Activated CD4-positive, alpha-beta memory T cell treated with anti-CD3 and anti-CD28 coated beads for 36 hours (primary cell): ENCODE results near the gene FBXO21. TPM values are rescaled to one million over a fixed set of nuclear protein-coding genes. Genes with fewer than 3 reads are reported as not detected.

ENCODE experiments used
- CTCF ChIA-PET: fragments of 350-600 bp; sonication (Branson Sonifier 250); formaldehyde crosslinking; loops from one replicate; lab custom pipeline; 2021; ENCODE audit warnings: antibody characterized with exemption, inconsistent platforms; lab: Charles Lee
- POLR2A ChIA-PET: fragments of 350-600 bp; sonication (Branson Sonifier 250); formaldehyde crosslinking; loops from one replicate; lab custom pipeline; 2021; ENCODE audit warnings: antibody characterized with exemption; lab: Charles Lee
- DNase-seq: peaks from one replicate; pipeline ENCODE4 v3.0.0-alpha.2; 2020
- H3K27ac Mint-ChIP-seq: one replicate; pipeline ENCODE4 v1.8.0; 2021; ENCODE audit warnings: mixed read lengths
- H3K27me3 Mint-ChIP-seq: one replicate; pipeline ENCODE4 v1.8.0; 2021; ENCODE audit warnings: mixed read lengths
- H3K36me3 Mint-ChIP-seq: one replicate; pipeline ENCODE4 v1.8.0; 2021; ENCODE audit warnings: mixed read lengths
- H3K4me1 Mint-ChIP-seq: one replicate; pipeline ENCODE4 v1.8.0; 2021; ENCODE audit warnings: low read depth, mixed read lengths
- H3K4me3 Mint-ChIP-seq: one replicate; pipeline ENCODE4 v1.8.0; 2021; ENCODE audit warnings: mild to moderate bottlenecking, mixed read lengths
- H3K9me3 Mint-ChIP-seq: one replicate; pipeline ENCODE4 v1.8.0; 2021; ENCODE audit warnings: mixed read lengths
- intact Hi-C: fragments of 100-400 bp; cut with micrococcal nuclease; formaldehyde crosslinking; loops from one replicate; pipeline ENCODE4 v1.15.1; 2023
- total RNA-seq, 2 experiments: library from RNA; stranded (reverse); gene quantifications; one replicate each; pipeline ENCODE4 v1.2.3, GENCODE V29; 2021

FBXO21 gene
- total RNA-seq, 2 experiments from 2014 or later, result 23.3 to 23.7 TPM

- no peak overlapping the region for H3K27ac Mint-ChIP-seq
- DNase-seq, result no peak
- CTCF ChIA-PET, result no interaction called here
- POLR2A ChIA-PET, result no interaction called here
- no peak overlapping the region for H3K4me3 Mint-ChIP-seq
- no peaks in the 10 kb centered on the region for H3K36me3 Mint-ChIP-seq
- H3K4me1 Mint-ChIP-seq, result peaks cover 5% of the 10 kb centered on the region
- peaks cover 10% of the 10 kb centered on the region for H3K9me3 Mint-ChIP-seq
- H3K27me3 Mint-ChIP-seq, result no peaks in the 10 kb centered on the region
- intact Hi-C loops, result no loop called here
Observed at GRCh38 chr12:117125767-117126166, 64.5 kb downstream of the FBXO21 start.

- ChIA-PET CTCF (no interaction called here), POLR2A (interaction anchor here (0.7 kb wide), 1 partner anchor 402 kb away, joined by 3 read pairs; no protein-coding TSS in a partner anchor)
- no peaks in the 10 kb centered on the region for H3K27me3 Mint-ChIP-seq
- no peak overlapping the region for H3K4me3 Mint-ChIP-seq
- peaks cover 5% of the 10 kb centered on the region for H3K4me1 Mint-ChIP-seq
- DNase-seq, result no peak
- H3K36me3 Mint-ChIP-seq, result no peaks in the 10 kb centered on the region
- no peak overlapping the region for H3K27ac Mint-ChIP-seq
- intact Hi-C loops, result no loop called here
- peaks cover 10% of the 10 kb centered on the region for H3K9me3 Mint-ChIP-seq
Observed at GRCh38 chr12:117125272-117125613, 65.0 kb downstream of the FBXO21 start.

- CTCF ChIA-PET, result no interaction called here
- Mint-ChIP-seq H3K36me3 (no peaks in the 10 kb centered on the region), H3K4me3 (no peak overlapping the region), H3K27ac (no peak overlapping the region), H3K4me1 (peaks cover 5% of the 10 kb centered on the region), H3K27me3 (no peaks in the 10 kb centered on the region), H3K9me3 (peaks cover 10% of the 10 kb centered on the region)
- DNase-seq, result no peak
- intact Hi-C loops, result no loop called here
- POLR2A ChIA-PET, result interaction anchor here (0.7 kb wide), 1 partner anchor 401 kb away, joined by 3 read pairs; no protein-coding TSS in a partner anchor
Observed at GRCh38 chr12:117124421-117125271, 65.6 kb downstream of the FBXO21 start.

GRCh38 chr12:117121441-117121840, 68.8 kb downstream of the FBXO21 start:
- Mint-ChIP-seq H3K27ac (no peak overlapping the region), H3K4me1 (peaks cover 5% of the 10 kb centered on the region), H3K9me3 (peaks cover 2% of the 10 kb centered on the region), H3K27me3 (no peaks in the 10 kb centered on the region), H3K36me3 (no peaks in the 10 kb centered on the region), H3K4me3 (no peak overlapping the region)
- ChIA-PET CTCF (interaction anchor here (1.2 to 6.7 kb wide), 3 partner anchors 10 to 416 kb away, joined by 3 to 96 read pairs (median 9); no protein-coding TSS in a partner anchor), POLR2A (no interaction called here)
- intact Hi-C loops, result no loop called here
- DNase-seq, result no peak

- ChIA-PET CTCF (interaction anchor here (0.6 to 6.7 kb wide), 20 partner anchors 9 to 1197 kb away, joined by 3 to 96 read pairs (median 3); no protein-coding TSS in a partner anchor), POLR2A (no interaction called here)
- H3K4me1 Mint-ChIP-seq, result peaks cover 5% of the 10 kb centered on the region
- H3K9me3 Mint-ChIP-seq, result no peaks in the 10 kb centered on the region
- H3K4me3 Mint-ChIP-seq, result no peak overlapping the region
- DNase-seq, result no peak
- intact Hi-C loops, result no loop called here
- H3K27ac Mint-ChIP-seq, result no peak overlapping the region
- H3K36me3 Mint-ChIP-seq, result no peaks in the 10 kb centered on the region
- no peaks in the 10 kb centered on the region for H3K27me3 Mint-ChIP-seq
Observed at GRCh38 chr12:117120787-117121186, 69.5 kb downstream of the FBXO21 start.

GRCh38 chr12:117119592-117120198, 70.6 kb downstream of the FBXO21 start:
- no peak overlapping the region for H3K27ac Mint-ChIP-seq
- intact Hi-C loops, result loop anchor here (1.0 kb wide), 2 partner anchors 94 to 416 kb away; no protein-coding TSS in a partner anchor
- H3K4me3 Mint-ChIP-seq, result no peak overlapping the region
- DNase-seq, result peak; percentile 33
- H3K9me3 Mint-ChIP-seq, result no peaks in the 10 kb centered on the region
- CTCF ChIA-PET, result interaction anchor here (0.6 to 6.7 kb wide), 35 partner anchors 8 to 418 kb away, joined by 3 to 96 read pairs (median 4); partner anchors contain the start of gene TESC
- POLR2A ChIA-PET, result no interaction called here
- H3K4me1 Mint-ChIP-seq, result no peaks in the 10 kb centered on the region
- no peaks in the 10 kb centered on the region for H3K27me3 Mint-ChIP-seq
- no peaks in the 10 kb centered on the region for H3K36me3 Mint-ChIP-seq

- DNase-seq, result no peak
- intact Hi-C loops, result loop anchor here (1.0 kb wide), 2 partner anchors 94 to 416 kb away; no protein-coding TSS in a partner anchor
- CTCF ChIA-PET, result interaction anchor here (0.5 to 6.7 kb wide), 15 partner anchors 9 to 1058 kb away, joined by 3 to 96 read pairs (median 5); partner anchors contain the start of gene TESC
- H3K36me3 Mint-ChIP-seq, result no peaks in the 10 kb centered on the region
- no peaks in the 10 kb centered on the region for H3K9me3 Mint-ChIP-seq
- POLR2A ChIA-PET, result no interaction called here
- no peaks in the 10 kb centered on the region for H3K4me1 Mint-ChIP-seq
- no peak overlapping the region for H3K27ac Mint-ChIP-seq
- H3K4me3 Mint-ChIP-seq, result no peak overlapping the region
- no peaks in the 10 kb centered on the region for H3K27me3 Mint-ChIP-seq
Observed at GRCh38 chr12:117118838-117119591, 71.3 kb downstream of the FBXO21 start.

GRCh38 chr12:117114784-117115183, 75.5 kb downstream of the FBXO21 start:
- ChIA-PET POLR2A (no interaction called here), CTCF (interaction anchor here (0.9 to 1.0 kb wide), 2 partner anchors 17 to 88 kb away, joined by 3 read pairs; no protein-coding TSS in a partner anchor)
- H3K27me3 Mint-ChIP-seq, result no peaks in the 10 kb centered on the region
- no peaks in the 10 kb centered on the region for H3K36me3 Mint-ChIP-seq
- intact Hi-C loops, result no loop called here
- peaks cover 4% of the 10 kb centered on the region for H3K9me3 Mint-ChIP-seq
- H3K4me3 Mint-ChIP-seq, result no peak overlapping the region
- no peak for DNase-seq
- no peaks in the 10 kb centered on the region for H3K4me1 Mint-ChIP-seq
- no peak overlapping the region for H3K27ac Mint-ChIP-seq

GRCh38 chr12:117113231-117113630, 77.0 kb downstream of the FBXO21 start:
- Mint-ChIP-seq H3K27ac (no peak overlapping the region), H3K4me3 (no peak overlapping the region), H3K27me3 (no peaks in the 10 kb centered on the region), H3K9me3 (peaks cover 4% of the 10 kb centered on the region), H3K36me3 (no peaks in the 10 kb centered on the region), H3K4me1 (no peaks in the 10 kb centered on the region)
- CTCF ChIA-PET, result no interaction called here
- POLR2A ChIA-PET, result no interaction called here
- DNase-seq, result no peak
- intact Hi-C loops, result no loop called here

- Mint-ChIP-seq H3K36me3 (no peaks in the 10 kb centered on the region), H3K4me1 (no peaks in the 10 kb centered on the region), H3K27ac (no peak overlapping the region), H3K27me3 (no peaks in the 10 kb centered on the region), H3K4me3 (no peak overlapping the region), H3K9me3 (peaks cover 4% of the 10 kb centered on the region)
- intact Hi-C loops, result no loop called here
- CTCF ChIA-PET, result interaction anchor here (0.6 to 1.4 kb wide), 3 partner anchors 9 to 44 kb away, joined by 3 to 9 read pairs (median 3); no protein-coding TSS in a partner anchor
- POLR2A ChIA-PET, result interaction anchor here (1.1 kb wide), 1 partner anchor 126 kb away, joined by 3 read pairs; no protein-coding TSS in a partner anchor
- DNase-seq, result no peak
Observed at GRCh38 chr12:117111821-117112595, 78.3 kb downstream of the FBXO21 start.

- DNase-seq, result no peak
- POLR2A ChIA-PET, result no interaction called here
- H3K9me3 Mint-ChIP-seq, result peaks cover 4% of the 10 kb centered on the region
Observed at GRCh38 chr12:117111386-117111785, 78.9 kb downstream of the FBXO21 start.

More at GRCh38 chr12:117111386-117111785, 78.9 kb downstream of the FBXO21 start:
- peaks cover under 1% of the 10 kb centered on the region for H3K4me1 Mint-ChIP-seq
- H3K27ac Mint-ChIP-seq, result no peak overlapping the region
- H3K4me3 Mint-ChIP-seq, result no peak overlapping the region
- H3K27me3 Mint-ChIP-seq, result no peaks in the 10 kb centered on the region
- H3K36me3 Mint-ChIP-seq, result no peaks in the 10 kb centered on the region
- intact Hi-C loops, result no loop called here
- CTCF ChIA-PET, result interaction anchor here (1.1 to 1.4 kb wide), 2 partner anchors 9 to 13 kb away, joined by 3 to 9 read pairs; no protein-coding TSS in a partner anchor
